ENCODE measurements around the gene PHKA2. TPM values are rescaled to one million over a fixed set of nuclear protein-coding genes. Genes with fewer than 3 reads are reported as not detected.
A peak's percentile ranks its signal among the peaks of the same experiment; 100 is the strongest.
"Not testable (repeated sequence)": the region's sequence is repeated elsewhere in the genome, so short reads cannot be mapped to it uniquely, and the experiment has no call there.

PHKA2 gene
- total RNA-seq, result 10 to 100 TPM; 23.1 to 29.8 TPM
- long read RNA-seq, full-length matches to known transcripts, result 9 of 25 reads
- long read RNA-seq, partial matches to known transcripts, result 3 of 25 reads
- long read RNA-seq, other reads (novel, unspliced or antisense), result 13 of 25 reads

DNA sequence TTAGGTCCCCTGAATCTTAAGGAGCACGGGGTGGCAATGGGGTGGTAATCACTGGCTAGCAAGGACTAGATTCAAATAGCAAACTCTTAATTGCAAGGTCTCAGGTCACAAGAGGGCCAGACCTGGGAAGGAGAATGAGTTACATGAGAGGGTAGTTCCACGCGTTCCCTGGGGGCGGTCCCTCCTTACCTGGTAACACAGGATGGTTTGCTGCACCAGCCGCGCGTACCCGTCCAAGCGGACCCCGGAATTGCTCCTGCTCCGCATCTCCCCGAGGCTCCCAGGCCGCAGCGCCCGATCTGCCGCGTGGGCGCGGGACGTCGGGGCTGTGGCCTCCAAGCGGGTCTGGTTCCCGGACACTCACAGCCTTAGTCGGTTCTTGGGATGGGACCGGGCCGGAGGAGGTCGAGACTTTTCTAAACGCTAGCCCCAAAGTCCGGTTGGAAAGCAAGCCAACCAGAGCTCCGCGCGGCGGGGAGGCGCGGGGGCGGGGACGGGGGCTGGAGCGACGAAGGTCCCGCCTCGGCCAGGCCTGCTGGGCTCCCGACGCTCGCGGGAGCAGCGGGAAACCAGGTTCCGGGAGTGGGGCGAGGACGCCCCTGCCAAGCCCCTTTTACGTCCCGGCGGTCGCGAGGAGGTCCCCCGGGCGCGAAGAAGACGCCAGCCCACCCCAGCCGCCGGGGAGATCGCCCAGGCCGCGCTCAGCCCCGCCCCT lies at the start of gene PHKA2:
TSS of gene PHKA2 (minus strand) at position 449 of the 715 bp plus-strand sequence. CDS start at position 267, 182 bp downstream.
- intact Hi-C loops (cut with DNase I), result no loop called here
- DNase-seq, result peak; percentile 69
- ATAC-seq, result peak; percentile 84 to 87

GRCh38 chrX:19030805-19031204 lies 46.9 kb upstream of the PHKA2 start:
- ATAC-seq (no peak), DNase-seq (no peak)
- intact Hi-C loops (cut with DNase I), result no loop called here

DNA sequence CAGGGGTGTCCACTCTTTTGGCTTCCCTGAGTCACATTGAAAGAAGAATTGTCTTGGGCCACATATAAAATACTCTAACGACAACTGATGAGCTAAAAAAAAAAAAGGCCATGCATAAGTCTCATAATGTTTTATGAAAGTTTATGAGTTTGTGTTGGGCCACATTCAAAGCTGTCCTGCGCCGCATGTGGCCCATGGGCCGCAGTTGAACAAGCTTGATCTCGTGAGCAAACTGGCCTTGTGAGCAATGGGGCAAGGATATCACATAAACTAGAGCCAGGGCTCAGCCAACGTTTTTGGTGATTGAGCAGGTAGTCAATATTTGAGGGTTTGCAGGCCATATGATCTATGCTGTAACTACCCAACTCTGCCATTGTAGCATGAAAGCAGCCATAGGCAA lies 44.6 kb upstream of the PHKA2 start:
- ATAC-seq, result no peak
- intact Hi-C loops (cut with DNase I), result loop anchor here in 1 of 2 donors (10.0 kb wide), 1 partner anchor 306 kb away; no protein-coding TSS in a partner anchor
- no peak for DNase-seq

DNA sequence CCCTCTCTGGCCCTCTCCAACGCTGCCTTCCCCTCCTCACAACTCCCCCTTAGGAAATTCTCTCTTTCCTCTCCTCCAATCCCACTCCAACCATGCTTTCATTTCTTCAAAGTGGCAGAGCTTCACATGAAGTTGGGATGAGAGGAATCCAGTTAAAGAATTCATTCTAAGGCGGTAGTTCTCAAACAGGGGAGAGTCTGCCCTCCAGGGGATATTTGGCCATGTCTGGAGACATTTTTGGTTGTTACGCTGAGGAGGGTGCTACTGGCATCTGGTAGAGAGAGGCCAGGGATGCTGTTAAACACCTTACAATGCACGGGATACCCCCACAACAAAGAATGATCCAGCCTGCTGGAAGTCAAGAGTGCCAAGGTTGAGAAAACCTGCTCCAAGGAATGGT lies 40.5 kb upstream of the PHKA2 start:
- DNase-seq (no peak), ATAC-seq (no peak)
- intact Hi-C loops (cut with DNase I), result loop anchor here in 1 of 2 donors (10.0 kb wide), 1 partner anchor 310 kb away; no protein-coding TSS in a partner anchor

DNA sequence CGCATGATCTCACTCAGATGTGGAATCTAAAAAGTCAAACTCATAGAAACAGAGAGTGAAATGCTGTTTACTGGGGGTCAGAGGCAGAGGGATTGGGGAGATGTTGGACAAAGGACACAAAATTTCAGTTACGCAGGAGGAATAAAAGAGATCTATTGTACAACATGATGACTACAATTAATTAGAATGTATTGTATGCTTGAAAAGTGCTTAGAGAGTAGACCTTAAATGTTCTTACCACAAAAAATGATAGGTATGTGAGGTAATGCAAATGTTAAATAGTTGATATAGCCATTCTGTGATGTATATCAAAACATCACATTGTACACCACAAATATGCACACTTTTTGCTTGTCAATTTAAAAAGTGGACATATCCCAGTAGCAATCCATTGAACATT lies 36.1 kb upstream of the PHKA2 start:
- intact Hi-C loops (cut with DNase I), result loop anchor here in 1 of 2 donors (10.0 kb wide), 1 partner anchor 315 kb away; no protein-coding TSS in a partner anchor
- no peak for ATAC-seq

DNA sequence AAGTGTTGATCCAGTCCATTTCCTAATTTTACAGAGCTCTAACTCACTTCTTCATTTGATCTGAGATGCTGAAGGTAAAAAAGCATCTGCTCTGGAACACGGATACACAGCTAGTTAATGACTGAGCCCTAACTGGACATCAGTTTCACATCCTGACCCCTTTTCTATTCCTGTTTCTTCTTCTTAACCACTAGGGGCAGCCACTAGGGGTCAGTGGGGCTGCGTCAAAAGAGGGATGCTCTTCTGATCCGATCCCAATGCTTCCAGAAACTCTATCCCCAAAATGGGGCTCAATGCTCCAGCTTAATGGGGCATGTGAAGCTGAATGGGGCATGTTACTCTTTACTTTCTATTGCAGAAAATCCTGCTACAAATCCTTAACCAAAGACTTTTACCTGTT lies 33.4 kb upstream of the PHKA2 start:
- intact Hi-C loops (cut with DNase I), result no loop called here
- DNase-seq (no peak), ATAC-seq (no peak)

More for the DNA sequence above, 36.1 kb upstream of the PHKA2 start:
- DNase-seq, result no peak

GRCh38 chrX:19016614-19017013 lies 32.7 kb upstream of the PHKA2 start:
- intact Hi-C loops (cut with DNase I); ATAC-seq; DNase-seq: not testable (repeated sequence)

DNA sequence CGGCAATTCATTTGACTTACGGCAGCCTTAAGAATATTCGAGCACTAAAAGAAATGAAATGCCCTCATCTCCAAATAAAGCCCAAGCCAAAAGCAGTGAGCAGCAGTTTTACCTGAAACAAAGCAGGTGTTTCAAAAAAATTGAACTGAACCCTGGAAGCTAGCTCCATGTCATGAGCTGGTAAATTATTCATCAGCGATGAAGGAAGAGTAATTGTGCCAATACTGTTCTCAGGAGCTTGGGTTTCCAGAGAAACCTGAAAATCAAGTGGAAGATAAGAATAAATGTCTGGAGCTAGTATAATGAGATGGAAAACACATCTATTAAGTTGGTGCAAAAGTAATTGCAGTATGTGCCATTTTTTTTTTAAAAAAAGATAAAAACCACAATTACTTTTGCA lies 24.0 kb upstream of the PHKA2 start:
- no peak for DNase-seq
- intact Hi-C loops (cut with DNase I), result no loop called here
- ATAC-seq, result no peak

DNA sequence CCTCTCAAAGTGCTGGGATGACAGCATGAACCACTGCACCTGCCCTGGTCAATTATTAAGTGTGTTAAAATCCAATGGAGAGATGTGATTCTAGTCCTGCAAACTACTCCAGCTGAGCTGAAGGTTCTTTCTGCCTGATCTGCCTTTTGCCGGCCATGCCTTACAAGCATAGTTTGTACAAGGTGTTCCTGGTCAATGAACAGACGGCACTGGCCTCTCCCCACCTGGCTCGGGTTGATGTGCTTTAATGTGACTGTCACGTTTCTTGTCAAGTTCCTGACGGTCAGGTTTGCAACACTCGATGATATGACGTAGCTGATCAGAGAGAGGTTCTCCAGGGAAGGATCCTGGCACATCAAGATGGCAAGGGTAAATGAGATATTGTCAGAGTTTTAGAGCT lies 23.1 kb upstream of the PHKA2 start:
- intact Hi-C loops (cut with DNase I), result no loop called here
- ATAC-seq (no peak), DNase-seq (no peak)

DNA sequence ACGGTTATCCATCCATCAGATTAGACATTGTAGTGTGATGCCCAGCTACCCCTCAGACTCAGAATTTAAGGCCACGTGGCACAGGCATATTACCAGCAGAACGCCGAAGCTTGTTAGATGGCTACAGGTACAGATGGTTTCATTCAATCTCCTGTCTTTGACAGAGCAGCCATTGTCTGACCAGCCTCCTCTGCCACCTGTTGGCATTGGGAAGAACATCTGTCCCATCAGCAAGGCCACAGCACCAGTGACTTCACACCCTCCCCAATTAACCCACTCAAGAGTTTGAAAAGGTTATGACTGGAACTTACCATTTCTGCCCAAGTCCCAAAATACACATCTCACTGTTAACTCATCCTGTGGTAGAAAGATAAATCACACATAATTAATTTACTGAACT lies 22.0 kb upstream of the PHKA2 start:
- ATAC-seq (no peak), DNase-seq (no peak)
- intact Hi-C loops (cut with DNase I), result no loop called here

DNA sequence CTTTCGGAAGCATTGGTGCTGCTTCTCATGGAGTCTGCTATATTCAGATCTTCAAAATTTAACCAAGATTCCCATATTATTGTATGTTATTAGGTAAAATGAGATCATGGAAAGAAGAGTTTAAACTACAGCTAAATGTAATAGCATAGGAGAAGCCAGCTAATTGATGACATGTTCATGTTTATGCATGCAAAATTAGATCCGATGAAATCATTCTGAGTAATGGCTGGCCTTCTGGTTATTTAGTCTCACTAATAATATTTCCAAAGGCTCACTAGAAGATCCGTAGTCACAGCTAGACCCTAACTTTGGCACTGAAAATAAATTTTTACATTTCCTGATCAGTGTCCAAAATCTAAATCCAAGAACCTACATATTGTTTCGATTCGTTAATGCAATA lies 19.8 kb upstream of the PHKA2 start:
- ATAC-seq (no peak), DNase-seq (no peak)
- intact Hi-C loops (cut with DNase I), result no loop called here

GRCh38 chrX:18998653-18999052 lies 14.7 kb upstream of the PHKA2 start:
- intact Hi-C loops (cut with DNase I), result no loop called here
- no peak for DNase-seq
- ATAC-seq, result no peak

DNA sequence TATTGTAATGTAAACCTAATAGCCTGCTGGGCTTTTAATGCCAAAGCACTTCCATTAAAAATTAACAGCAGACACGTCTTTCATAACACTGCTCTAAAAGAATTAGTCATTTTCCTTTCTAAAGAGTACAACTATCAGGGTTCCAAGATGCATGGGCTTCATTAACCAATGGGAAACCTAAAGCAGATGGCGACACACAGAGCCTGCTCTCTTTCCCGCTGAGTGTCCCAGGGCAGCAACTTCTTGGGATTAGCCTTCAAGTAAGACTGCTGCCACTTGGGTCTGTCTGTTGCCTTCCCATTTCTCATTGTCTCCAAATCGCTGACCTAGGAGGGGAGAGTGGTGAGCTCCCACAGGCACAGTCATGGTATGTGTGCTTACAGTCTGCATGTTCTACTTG lies 14.0 kb upstream of the PHKA2 start:
- no peak for DNase-seq
- ATAC-seq, result no peak
- intact Hi-C loops (cut with DNase I), result no loop called here

DNA sequence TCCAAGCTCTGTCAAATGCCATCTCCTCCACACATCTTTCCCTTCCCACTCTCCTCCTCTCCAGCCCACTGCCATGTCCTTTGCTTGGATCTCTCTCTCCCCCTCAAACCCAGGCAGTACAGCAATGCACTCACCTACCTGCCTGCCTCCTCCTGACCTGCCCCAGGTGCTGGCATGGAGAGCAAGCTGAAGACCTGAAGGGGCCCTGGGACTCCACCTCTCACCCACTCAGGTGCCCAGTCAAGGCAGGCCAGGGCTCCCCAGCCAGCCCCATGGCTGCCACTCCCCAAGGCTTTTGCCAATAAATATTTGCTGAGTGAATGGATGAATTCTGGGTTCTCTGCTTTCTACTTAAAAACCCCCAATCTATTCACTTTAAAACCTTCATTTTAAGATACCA lies 12.6 kb upstream of the PHKA2 start:
- ATAC-seq (no peak), DNase-seq (no peak)
- intact Hi-C loops (cut with DNase I), result no loop called here

GRCh38 chrX:18995221-18995620 lies 11.3 kb upstream of the PHKA2 start:
- ATAC-seq, result no peak

DNA sequence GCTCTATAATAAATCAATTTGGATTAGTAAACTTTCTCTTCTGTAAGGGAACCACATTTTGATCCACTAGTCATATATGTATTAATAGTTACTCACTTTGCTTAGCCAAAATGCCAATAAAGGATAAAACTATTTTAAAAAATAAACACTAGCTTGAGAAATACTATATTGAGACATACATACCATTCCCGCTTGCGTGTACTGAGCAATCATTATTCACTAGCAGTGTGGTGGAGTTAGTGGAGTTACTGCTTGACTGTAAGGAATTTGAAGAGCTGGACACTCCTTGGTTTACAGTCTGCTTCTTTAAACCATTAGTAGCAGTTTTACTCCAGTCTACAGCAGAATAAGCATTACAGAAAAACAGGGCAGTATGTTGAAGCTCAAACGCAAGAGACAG lies 10.8 kb upstream of the PHKA2 start:
- intact Hi-C loops (cut with DNase I), result no loop called here
- no peak for ATAC-seq
- no peak for DNase-seq

More at GRCh38 chrX:18995221-18995620, 11.3 kb upstream of the PHKA2 start:
- intact Hi-C loops (cut with DNase I), result no loop called here
- no peak for DNase-seq

- intact Hi-C loops (cut with DNase I), result no loop called here
- DNase-seq (no peak), ATAC-seq (no peak)
These were observed 8.9 kb upstream of the PHKA2 start for GRCh38 chrX:18992829-18993228.

- DNase-seq, result no peak
- ATAC-seq, result no peak
- intact Hi-C loops (cut with DNase I), result no loop called here
These were observed 1.2 kb upstream of the PHKA2 start for GRCh38 chrX:18985186-18985435.

GRCh38 chrX:18984381-18985185 lies 669 bp upstream of the PHKA2 start:
- DNase-seq (peak; percentile 82), ATAC-seq (peak; percentile 94 to 98)
- intact Hi-C loops (cut with DNase I), result no loop called here

DNA sequence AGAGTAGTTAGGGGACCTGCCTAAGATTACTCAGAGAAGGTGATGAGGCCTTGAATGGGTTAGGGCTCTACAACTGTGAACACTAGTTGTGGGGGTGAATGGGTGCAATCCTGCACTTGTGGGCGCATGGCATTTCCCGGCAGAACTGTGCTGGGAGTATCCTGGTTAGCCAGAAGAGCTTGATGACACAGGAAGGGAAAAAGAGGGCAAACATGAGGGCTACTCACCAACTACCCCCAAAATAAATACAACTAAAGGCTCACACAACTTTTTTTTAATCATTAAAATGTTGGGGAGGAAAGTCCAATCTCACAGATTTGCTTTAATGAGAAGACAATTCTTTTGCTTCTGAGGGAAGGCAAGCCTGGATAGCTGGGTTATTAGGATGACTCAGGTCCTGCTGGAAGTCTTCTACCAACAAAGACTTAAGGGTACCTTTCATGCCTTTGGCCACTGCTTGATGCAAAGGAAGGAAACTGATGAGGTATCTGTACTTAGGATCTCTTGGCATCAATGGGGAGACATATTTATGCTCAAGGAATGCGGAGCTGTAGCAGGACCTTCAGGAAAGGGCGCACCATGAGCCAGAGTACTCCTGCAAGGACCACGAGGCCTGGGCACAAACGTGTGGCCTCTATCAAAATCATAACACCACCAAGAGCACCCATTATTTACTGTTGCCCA lies 2.6 kb downstream of the PHKA2 start:
- ATAC-seq (no peak), DNase-seq (no peak)
- intact Hi-C loops (cut with DNase I), result no loop called here
